CD4-positive, CD25-positive, alpha-beta regulatory T cell (primary cell): ENCODE data around the gene ADGRF3. TPM values are rescaled to one million over a fixed set of nuclear protein-coding genes. Genes with fewer than 3 reads are reported as not detected.
"Not testable (repeated sequence)": the region's sequence is repeated elsewhere in the genome, so short reads cannot be mapped to it uniquely, and the experiment has no call there.

Experiments used
- ATAC-seq, 2 donors: fragments of 150-1000 bp; cut with Tn5 transposase; one replicate each; pipeline ENCODE4 v1.10.0; 2021; ENCODE audit warnings: low read depth in 2 of 2, moderate number of reproducible peaks in 2 of 2, moderate library complexity in 1 of 2
- DNase-seq, 3 donors: peaks; one replicate each; pipeline versions ENCODE4 v3.0.0 to v3.0.0-alpha.2; 2012 to 2022; ENCODE audit warnings: mixed read lengths in 1 of 3
- H3K27ac ChIP-seq: one replicate; pipeline ENCODE4 v1.7.0; 2013; ENCODE audit warnings: mild to moderate bottlenecking, low read length; ENCODE audit not compliant: insufficient read depth, poor library complexity, severe bottlenecking
- H3K27me3 ChIP-seq: one replicate; pipeline ENCODE4 v1.7.0; 2013; ENCODE audit warnings: low read length; ENCODE audit not compliant: control insufficient read depth, insufficient read depth
- H3K36me3 ChIP-seq: one replicate; pipeline ENCODE4 v1.7.0; 2013; ENCODE audit warnings: mild to moderate bottlenecking, low read length, moderate library complexity; ENCODE audit not compliant: control insufficient read depth, insufficient read depth
- H3K4me1 ChIP-seq: 2 replicates; pipeline ENCODE4 v1.7.0; 2013; ENCODE audit warnings: mild to moderate bottlenecking, low read length; ENCODE audit not compliant: insufficient read depth, control insufficient read depth, poor library complexity, severe bottlenecking
- H3K4me3 ChIP-seq: one replicate; pipeline ENCODE4 v1.7.0; 2013; ENCODE audit warnings: low read depth, mild to moderate bottlenecking, low read length, moderate library complexity
- H3K9me3 ChIP-seq, 2 experiments: 1 replicate in 1 of 2; 2 replicates in 1 of 2; pipeline ENCODE4 v1.7.0; 2013; ENCODE audit warnings: low read length in 2 of 2, mild to moderate bottlenecking in 1 of 2, moderate library complexity in 1 of 2; ENCODE audit not compliant: control insufficient read depth in 2 of 2
- H3K27ac Mint-ChIP-seq, 3 donors: one replicate each; pipeline ENCODE4 v1.8.0; 2020 to 2022; ENCODE audit warnings: mild to moderate bottlenecking in 3 of 3, mixed read lengths in 3 of 3, moderate library complexity in 2 of 3
- H3K27me3 Mint-ChIP-seq: one replicate; pipeline ENCODE4 v1.8.0; 2022; ENCODE audit warnings: mild to moderate bottlenecking, mixed read lengths
- H3K36me3 Mint-ChIP-seq: one replicate; pipeline ENCODE4 v1.8.0; 2020; ENCODE audit warnings: mixed read lengths
- H3K4me1 Mint-ChIP-seq, 4 donors: one replicate each; pipeline ENCODE4 v1.8.0; 2020 to 2022; ENCODE audit warnings: mixed read lengths in 4 of 4, mild to moderate bottlenecking in 1 of 4
- H3K4me3 Mint-ChIP-seq, 4 donors: one replicate each; pipeline ENCODE4 v1.8.0; 2020 to 2022; ENCODE audit warnings: mild to moderate bottlenecking in 4 of 4, mixed read lengths in 4 of 4, moderate library complexity in 3 of 4
- H3K9me3 Mint-ChIP-seq, 7 donors: one replicate each; pipeline ENCODE4 v1.8.0; 2020 to 2022; ENCODE audit warnings: mixed read lengths in 7 of 7, mild to moderate bottlenecking in 3 of 7, moderate library complexity in 2 of 7
- polyA plus RNA-seq, 4 donors: library from polyadenylated mRNA; unstranded; fragments of 300-500 nt; fragmentation: Illumina TruSeq; gene quantifications; one replicate each; pipeline ENCODE4 v1.2.3, GENCODE V29; 2021
- total RNA-seq: library from RNA; stranded (reverse); gene quantifications from one replicate; pipeline ENCODE4 v1.2.3, GENCODE V29; 2022

The ADGRF3 gene
- total and polyA plus RNA-seq, 5 donors from 2014 or later = 0.23 to 1.8 (median 0.37) TPM

GRCh38 chr2:26270373-26270772 lies 76.2 kb downstream of the ADGRF3 start:
- peaks cover 16% of the 10 kb centered on the region for H3K36me3 Mint-ChIP-seq
- Histone ChIP-seq H3K4me1 (no peaks in the 10 kb centered on the region), H3K36me3 (peaks cover 20% of the 10 kb centered on the region), H3K9me3 (no peaks in the 10 kb centered on the region), H3K4me3 (no peak overlapping the region), H3K27me3 (no peaks in the 10 kb centered on the region), H3K27ac (no peak overlapping the region)
- peaks cover 2 to 13% (median 10%) of the 10 kb centered on the region in 4 donors for H3K4me1 Mint-ChIP-seq
- H3K4me3 Mint-ChIP-seq = no peak overlapping the region
- peak overlapping the region in 2 of 3 donors; percentile 10 to 58 for H3K27ac Mint-ChIP-seq
- H3K27me3 Mint-ChIP-seq = no peaks in the 10 kb centered on the region
- DNase-seq (no peak), ATAC-seq (no peak)
- no peaks in the 10 kb centered on the region for H3K9me3 Mint-ChIP-seq

GRCh38 chr2:26269571-26270158 lies 76.9 kb downstream of the ADGRF3 start:
- Histone ChIP-seq H3K36me3 (peaks cover 15% of the 10 kb centered on the region), H3K9me3 (no peaks in the 10 kb centered on the region), H3K27ac (no peak overlapping the region), H3K27me3 (no peaks in the 10 kb centered on the region), H3K4me3 (no peak overlapping the region), H3K4me1 (no peaks in the 10 kb centered on the region)
- ATAC-seq (no peak), DNase-seq (no peak)
- no peak overlapping the region for H3K4me3 Mint-ChIP-seq
- peaks cover 16% of the 10 kb centered on the region for H3K36me3 Mint-ChIP-seq
- no peaks in the 10 kb centered on the region for H3K27me3 Mint-ChIP-seq
- no peak overlapping the region for H3K27ac Mint-ChIP-seq
- no peaks in the 10 kb centered on the region for H3K9me3 Mint-ChIP-seq
- H3K4me1 Mint-ChIP-seq = peaks cover 2 to 13% (median 10%) of the 10 kb centered on the region in 4 donors

DNA sequence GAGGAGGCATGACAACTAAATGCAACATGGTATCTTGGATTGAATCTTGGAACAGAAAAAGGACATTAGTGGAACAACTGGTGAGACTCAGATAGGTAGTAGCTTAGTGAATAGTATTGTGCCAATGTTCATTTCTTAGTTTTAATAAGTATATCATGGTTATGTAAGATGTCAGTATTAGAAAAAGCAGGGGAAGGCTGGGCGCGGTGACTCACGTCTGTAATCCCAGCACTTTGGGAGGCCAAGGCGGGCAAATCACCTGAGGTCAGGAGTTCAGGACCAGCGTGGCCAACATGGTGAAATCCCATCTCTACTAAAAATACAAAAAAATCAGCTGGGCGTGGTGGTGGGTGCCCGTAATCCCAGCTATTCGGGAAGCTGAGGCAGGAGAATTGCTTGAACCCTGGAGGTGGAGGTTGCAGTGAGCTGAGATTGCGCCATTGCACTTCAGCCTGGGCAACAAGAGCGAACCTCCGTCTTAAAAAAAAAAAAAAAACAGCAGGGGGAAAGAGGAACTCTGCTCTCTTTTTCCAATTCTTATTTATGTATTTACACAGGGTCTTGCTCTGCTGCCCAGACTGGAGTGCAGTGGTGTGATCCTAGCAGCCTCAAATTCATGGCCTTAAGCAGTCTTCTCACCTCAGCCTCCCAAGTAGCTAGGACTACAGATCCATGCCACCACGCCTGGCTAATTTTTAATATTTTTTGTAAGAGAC lies 77.8 kb downstream of the ADGRF3 start:
- not testable (repeated sequence) for DNase-seq, H3K27ac ChIP-seq, H3K27me3 Mint-ChIP-seq, H3K9me3 Mint-ChIP-seq, H3K9me3 ChIP-seq, H3K4me3 Mint-ChIP-seq, H3K4me1 ChIP-seq, ATAC-seq, H3K27me3 ChIP-seq, H3K36me3 ChIP-seq, H3K4me3 ChIP-seq, H3K27ac Mint-ChIP-seq
- Mint-ChIP-seq H3K36me3 (peaks cover 18% of the 10 kb centered on the region), H3K4me1 (peaks cover 2 to 13% (median 10%) of the 10 kb centered on the region in 4 donors)

DNA sequence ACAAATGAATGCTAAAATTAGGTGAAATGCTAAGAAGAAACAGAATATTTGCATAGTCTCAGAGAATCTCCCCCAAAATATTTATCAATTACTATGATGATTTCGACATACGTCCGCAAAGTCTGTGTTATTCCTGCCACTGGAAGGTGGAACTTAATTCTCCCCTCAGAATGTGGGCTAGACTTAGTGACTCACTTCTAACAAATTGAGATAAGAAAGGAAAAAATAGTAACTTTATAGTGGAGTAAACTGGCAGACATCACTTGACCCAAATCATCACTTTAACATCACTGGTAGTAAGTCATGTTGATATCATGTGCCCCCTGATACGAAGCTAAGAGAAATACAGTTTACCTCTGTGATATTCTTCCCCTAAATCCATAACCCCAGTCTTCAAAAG lies 78.4 kb downstream of the ADGRF3 start:
- peaks cover 23% of the 10 kb centered on the region for H3K36me3 Mint-ChIP-seq
- peaks cover 0 to 11% (median 10%) of the 10 kb centered on the region in 4 donors for H3K4me1 Mint-ChIP-seq
- Histone ChIP-seq H3K4me1 (no peaks in the 10 kb centered on the region), H3K4me3 (no peak overlapping the region), H3K9me3 (no peaks in the 10 kb centered on the region), H3K27me3 (no peaks in the 10 kb centered on the region), H3K27ac (no peak overlapping the region), H3K36me3 (peaks cover 14% of the 10 kb centered on the region)
- ATAC-seq = no peak
- no peaks in the 10 kb centered on the region for H3K9me3 Mint-ChIP-seq
- no peaks in the 10 kb centered on the region for H3K27me3 Mint-ChIP-seq
- H3K27ac Mint-ChIP-seq = no peak overlapping the region
- H3K4me3 Mint-ChIP-seq = no peak overlapping the region
- no peak for DNase-seq

- DNase-seq, H3K4me1 ChIP-seq, H3K9me3 ChIP-seq, H3K4me3 ChIP-seq, H3K27ac Mint-ChIP-seq, H3K27me3 ChIP-seq, ATAC-seq, H3K9me3 Mint-ChIP-seq, H3K27ac ChIP-seq, H3K27me3 Mint-ChIP-seq, H3K4me3 Mint-ChIP-seq: not testable (repeated sequence)
- Mint-ChIP-seq H3K4me1 (peaks cover under 1 to 21% (median 8%) of the 10 kb centered on the region in 4 donors), H3K36me3 (peaks cover 40% of the 10 kb centered on the region)
- H3K36me3 ChIP-seq = peaks cover 53% of the 10 kb centered on the region
Observed at GRCh38 chr2:26258836-26259235, 87.8 kb downstream of the ADGRF3 start.

Other genes starting within 250 kb of the ADGRF3 start
- gene GAREM2, start 173.7 kb downstream of the ADGRF3 start, total RNA-seq = 4.0 TPM
- 1 to 10 TPM in 3 of 4 donors, under 1 TPM in 1; 0.77 to 1.7 (median 1.2) TPM for gene GAREM2, start 173.7 kb downstream of the ADGRF3 start, polyA plus RNA-seq
- 68.8 TPM for gene HADHA, start 102.2 kb downstream of the ADGRF3 start, total RNA-seq
- 100 to 1,000 TPM; 127 to 140 (median 131) TPM for gene HADHA, start 102.2 kb downstream of the ADGRF3 start, polyA plus RNA-seq
- 58.9 TPM for gene HADHB, start 101.8 kb downstream of the ADGRF3 start, total RNA-seq
- gene HADHB, start 101.8 kb downstream of the ADGRF3 start, polyA plus RNA-seq = 100 to 1,000 TPM; 116 to 139 (median 127) TPM
- 42.8 TPM for gene SELENOI, start 646 bp downstream of the ADGRF3 start, total RNA-seq
- gene SELENOI, start 646 bp downstream of the ADGRF3 start, polyA plus RNA-seq = 1 to 10 TPM; 6.0 to 7.1 (median 6.3) TPM
- gene DRC1, start 55.1 kb upstream of the ADGRF3 start, total RNA-seq = not detected
- gene DRC1, start 55.1 kb upstream of the ADGRF3 start, polyA plus RNA-seq = not detected
- gene OTOF, start 131.3 kb upstream of the ADGRF3 start, total RNA-seq = 2.3 TPM
- gene OTOF, start 131.3 kb upstream of the ADGRF3 start, polyA plus RNA-seq = under 1 TPM; 0.43 to 0.59 (median 0.49) TPM